Measurements from ENCODE around the gene SLAMF1.

The SLAMF1 gene

GRCh38 chr1:160637065-160637464, 9.8 kb downstream of the SLAMF1 start:
- H3K4me3 ChIP-seq (replicated peaks in 1 of 2; ENCODE audit: low read depth in 2 of 2, low read length in 2 of 2) = no peak overlapping the region
- DNase-seq (ENCODE audit: low read depth in 2 of 2) = no peak
- TF ChIP-seq CTCF (IDR thresholded peaks at IDR 0.05; ENCODE audit: low read depth, low read length) = no peak

GRCh38 chr1:160636547-160636946, 10.3 kb downstream of the SLAMF1 start:
- H3K4me3 ChIP-seq (replicated peaks in 1 of 2; ENCODE audit: low read depth in 2 of 2, low read length in 2 of 2) = no peak overlapping the region
- no peak for DNase-seq (ENCODE audit: low read depth in 2 of 2)
- no peak for TF ChIP-seq CTCF (IDR thresholded peaks at IDR 0.05; ENCODE audit: low read depth, low read length)

- no peak for DNase-seq (ENCODE audit: low read depth in 2 of 2)
- no peak overlapping the region for H3K4me3 ChIP-seq (replicated peaks in 1 of 2; ENCODE audit: low read depth in 2 of 2, low read length in 2 of 2)
- no peak for TF ChIP-seq CTCF (IDR thresholded peaks at IDR 0.05; ENCODE audit: low read depth, low read length)
Observed at GRCh38 chr1:160636076-160636475, 10.8 kb downstream of the SLAMF1 start.

- no peak overlapping the region for H3K4me3 ChIP-seq (replicated peaks in 1 of 2; ENCODE audit: low read depth in 2 of 2, low read length in 2 of 2)
- no peak for TF ChIP-seq CTCF (IDR thresholded peaks at IDR 0.05; ENCODE audit: low read depth, low read length)
- no peak for DNase-seq (ENCODE audit: low read depth in 2 of 2)
Observed at GRCh38 chr1:160634543-160635491, 12.0 kb downstream of the SLAMF1 start.

GRCh38 chr1:160633330-160633903, 13.4 kb downstream of the SLAMF1 start:
- no peak for DNase-seq (ENCODE audit: low read depth in 2 of 2)
- TF ChIP-seq CTCF (IDR thresholded peaks at IDR 0.05; ENCODE audit: low read depth, low read length) = no peak
- H3K4me3 ChIP-seq (replicated peaks in 1 of 2; ENCODE audit: low read depth in 2 of 2, low read length in 2 of 2) = no peak overlapping the region

GRCh38 chr1:160631983-160632625, 14.7 kb downstream of the SLAMF1 start:
- no peak for DNase-seq (ENCODE audit: low read depth in 2 of 2)
- no peak for TF ChIP-seq CTCF (IDR thresholded peaks at IDR 0.05; ENCODE audit: low read depth, low read length)
- no peak overlapping the region for H3K4me3 ChIP-seq (replicated peaks in 1 of 2; ENCODE audit: low read depth in 2 of 2, low read length in 2 of 2)

All from cardiac fibroblast (primary cell).